Measurements from ENCODE around the gene IL12B. TPM values are rescaled to one million over a fixed set of nuclear protein-coding genes. Genes with fewer than 3 reads are reported as not detected.
A peak's percentile ranks its signal among the peaks of the same experiment; 100 is the strongest.

Gene IL12B
- total RNA-seq, 1 experiment from 2014 or later: not detected

DNA sequence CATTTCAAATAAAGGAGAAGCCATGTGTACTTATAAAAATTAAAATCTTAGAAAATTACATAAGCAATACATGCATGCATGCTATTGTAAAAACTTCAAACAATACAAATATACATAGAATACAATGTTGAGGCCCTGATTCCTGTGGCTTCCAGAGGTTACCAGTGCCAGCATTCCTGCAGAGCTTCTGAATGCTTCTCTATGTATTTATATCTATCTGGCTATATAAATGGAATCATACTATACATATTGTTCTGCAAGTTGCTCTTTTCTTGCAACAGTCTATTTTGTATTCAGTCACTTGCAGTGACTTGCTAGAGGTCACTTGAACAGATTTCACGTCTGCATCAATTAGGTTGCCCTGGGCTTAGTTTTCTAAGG lies 3.2 kb upstream of the IL12B start:
- H2AFZ ChIP-seq: no peak overlapping the region
- no peaks in the 10 kb centered on the region for H3K36me3 ChIP-seq (ENCODE audit: low read depth)
- H3K27me3 ChIP-seq (ENCODE audit: insufficient read depth, low read depth): peaks cover 16% of the 10 kb centered on the region
- intact Hi-C loops (cut with micrococcal nuclease; ENCODE audit: unreplicated experiment): loop anchor here (2.0 to 5.0 kb wide), 2 partner anchors 109 to 583 kb away; partner anchors contain the start of gene ADRA1B
- H3K4me3 ChIP-seq: no peak overlapping the region
- no peaks in the 10 kb centered on the region for H3K79me2 ChIP-seq (ENCODE audit: low read depth)
- H3F3A ChIP-seq (ENCODE audit: insufficient read depth, low read depth): peaks cover 6% of the 10 kb centered on the region; the same call in 1 of the 2 replicates
- H3K4me1 ChIP-seq (replicated peaks; ENCODE audit: insufficient read depth): peaks cover 17% of the 10 kb centered on the region
- no peak for DNase-seq
- no peak overlapping the region for H3K27ac ChIP-seq
- no peaks in the 10 kb centered on the region for H3K9me3 ChIP-seq (ENCODE audit: insufficient read depth, low read depth)
- CTCF ChIA-PET: interaction anchor here (0.6 kb wide), 1 partner anchor 9 kb away, joined by 3 read pairs; no protein-coding TSS in a partner anchor
- H3K4me2 ChIP-seq: no peak overlapping the region
- no peaks in the 10 kb centered on the region; the same call in 1 of the 2 replicates for H4K20me1 ChIP-seq (ENCODE audit: insufficient read depth)
- H3K9me2 ChIP-seq (ENCODE audit: insufficient read depth): no peaks in the 10 kb centered on the region
- no TSS peak for BruUV-seq (replicated peaks)
- TF ChIP-seq CTCF (conservative IDR thresholded peaks at IDR 0.05): no peak
- TF ChIP-seq EZH2 (IDR thresholded peaks at IDR 0.05; ENCODE audit: low read depth): no peak
- POLR2A ChIA-PET (ENCODE audit: unreplicated experiment): interaction anchor here (0.7 kb wide), 1 partner anchor 213 kb away, joined by 6 read pairs; no protein-coding TSS in a partner anchor

DNA sequence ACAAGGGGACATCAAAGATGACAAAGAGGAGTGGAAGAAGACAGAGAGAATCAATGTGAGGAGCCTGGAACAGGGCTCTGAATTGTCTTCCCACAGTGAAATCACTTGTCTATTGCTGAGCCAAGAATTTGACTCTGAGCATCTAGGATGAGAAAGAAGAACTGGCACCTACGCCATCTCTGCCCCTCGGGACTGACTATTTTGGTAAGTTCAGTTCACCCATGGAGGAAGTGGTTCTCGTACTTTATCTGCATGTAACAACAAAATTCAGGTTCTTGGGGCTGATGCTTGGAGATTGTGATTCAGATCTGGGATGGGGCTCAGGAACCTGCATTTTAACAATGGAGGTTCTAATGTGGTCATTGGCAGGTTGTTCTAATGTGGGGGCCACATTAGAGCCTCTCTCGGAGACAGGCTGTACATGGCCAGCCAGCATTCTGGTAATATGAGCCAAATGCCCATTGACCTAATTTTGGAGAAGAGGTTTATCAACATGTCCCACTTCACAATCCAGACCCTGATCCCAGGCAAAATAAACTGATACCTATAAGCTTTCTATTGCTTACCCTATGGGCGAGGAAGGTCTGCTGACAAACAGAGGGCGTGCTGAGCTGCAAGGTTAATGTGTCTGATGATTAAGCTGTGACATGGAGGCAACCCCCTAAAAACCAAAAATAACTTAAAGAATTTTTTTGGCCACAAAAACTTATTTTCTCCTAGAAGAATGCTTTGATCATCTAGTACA lies 2.7 kb upstream of the IL12B start:
- Histone ChIP-seq H3K36me3 (ENCODE audit: low read depth) (no peaks in the 10 kb centered on the region), H3K27me3 (ENCODE audit: insufficient read depth, low read depth) (peaks cover 21% of the 10 kb centered on the region), H3K79me2 (ENCODE audit: low read depth) (no peaks in the 10 kb centered on the region), H3K4me3 (no peak overlapping the region), H3F3A (ENCODE audit: insufficient read depth, low read depth) (peaks cover 6% of the 10 kb centered on the region; the same call in 1 of the 2 replicates), H3K4me1 (replicated peaks; ENCODE audit: insufficient read depth) (peaks cover 12% of the 10 kb centered on the region), H3K9me3 (ENCODE audit: insufficient read depth, low read depth) (no peaks in the 10 kb centered on the region), H4K20me1 (ENCODE audit: insufficient read depth) (no peaks in the 10 kb centered on the region; the same call in 1 of the 2 replicates), H3K4me2 (no peak overlapping the region), H2AFZ (no peak overlapping the region), H3K9me2 (ENCODE audit: insufficient read depth) (no peaks in the 10 kb centered on the region), H3K27ac (no peak overlapping the region)
- BruUV-seq (replicated peaks): no TSS peak
- intact Hi-C loops (cut with micrococcal nuclease; ENCODE audit: unreplicated experiment): loop anchor here (2.0 to 5.0 kb wide), 2 partner anchors 109 to 584 kb away; partner anchors contain the start of gene ADRA1B
- ChIA-PET POLR2A (ENCODE audit: unreplicated experiment) (no interaction called here), CTCF (interaction anchor here (0.6 to 0.7 kb wide), 3 partner anchors 8 to 676 kb away, joined by 3 to 7 read pairs (median 3); partner anchors contain the start of gene TTC1)
- DNase-seq: no peak
- no peak for TF ChIP-seq EZH2 (IDR thresholded peaks at IDR 0.05; ENCODE audit: low read depth)

DNA sequence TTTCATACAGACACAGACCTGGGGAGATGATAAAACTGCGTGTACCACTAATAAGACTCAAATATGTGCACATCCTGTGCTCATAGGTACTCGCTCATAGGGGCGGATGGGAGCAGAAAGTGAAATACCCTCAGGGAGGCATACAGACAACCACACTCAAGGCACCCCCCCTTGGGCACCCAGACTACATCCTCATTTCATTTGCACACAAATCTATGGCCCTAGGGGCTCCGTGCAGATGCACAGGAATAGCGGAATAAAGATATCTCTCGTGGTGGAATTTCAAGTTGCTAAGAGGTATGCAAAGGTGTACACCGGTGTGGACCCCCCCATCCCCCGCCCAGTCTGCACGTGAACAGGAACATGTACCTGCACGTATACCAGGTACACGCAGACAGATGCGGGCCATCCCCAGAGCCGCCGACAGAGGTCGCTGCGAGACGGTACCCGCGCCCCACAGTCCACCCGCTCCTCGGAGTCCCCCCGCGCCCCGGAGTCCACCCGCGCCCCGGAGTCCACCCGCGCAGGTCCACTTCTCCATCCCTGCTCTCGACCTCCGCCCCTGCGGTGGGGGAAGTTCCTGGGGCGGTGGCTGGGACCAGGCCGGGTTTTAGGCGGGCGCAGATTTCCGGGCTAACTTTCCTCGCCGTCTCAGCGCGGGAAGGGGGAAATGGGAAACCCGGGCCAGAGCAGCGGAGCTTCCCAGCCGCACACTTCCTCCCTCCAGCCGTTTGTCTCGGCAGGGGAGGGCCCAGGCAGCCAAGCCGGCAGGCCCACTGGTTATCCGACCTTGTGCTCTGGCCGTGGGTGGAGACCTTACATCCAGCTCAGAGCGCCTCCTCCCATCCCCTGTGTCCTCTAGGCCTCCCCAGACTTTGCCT lies 1.0 kb upstream of the IL12B start:
- Histone ChIP-seq H4K20me1 (ENCODE audit: insufficient read depth) (no peaks in the 10 kb centered on the region; the same call in 1 of the 2 replicates), H3K4me3 (peak overlapping the region; percentile 56; the same call in 1 of the 2 replicates), H3F3A (ENCODE audit: insufficient read depth, low read depth) (no peaks in the 10 kb centered on the region), H3K27me3 (ENCODE audit: insufficient read depth, low read depth) (peaks cover 24% of the 10 kb centered on the region), H3K79me2 (ENCODE audit: low read depth) (no peaks in the 10 kb centered on the region), H2AFZ (peak overlapping the region; percentile 81), H3K9me2 (ENCODE audit: insufficient read depth) (no peaks in the 10 kb centered on the region), H3K36me3 (ENCODE audit: low read depth) (no peaks in the 10 kb centered on the region), H3K4me2 (peak overlapping the region; percentile 83), H3K9me3 (ENCODE audit: insufficient read depth, low read depth) (no peaks in the 10 kb centered on the region), H3K27ac (no peak overlapping the region), H3K4me1 (replicated peaks; ENCODE audit: insufficient read depth) (no peaks in the 10 kb centered on the region)
- TF ChIP-seq EZH2 (IDR thresholded peaks at IDR 0.05; ENCODE audit: low read depth) (no peak), CTCF (conservative IDR thresholded peaks at IDR 0.05) (peak; percentile 87)
- BruUV-seq (replicated peaks): TSS peak; percentile 38
- POLR2A ChIA-PET (ENCODE audit: unreplicated experiment): no interaction called here
- peak in 1 of 2 experiments; percentile 73 for DNase-seq
- CTCF ChIA-PET: interaction anchor here (0.6 to 1.0 kb wide), 4 partner anchors 20 to 589 kb away, joined by 3 to 5 read pairs (median 3); no protein-coding TSS in a partner anchor
- intact Hi-C loops (cut with micrococcal nuclease; ENCODE audit: unreplicated experiment): loop anchor here (1.0 to 5.0 kb wide), 2 partner anchors 111 to 656 kb away; no protein-coding TSS in a partner anchor

Data from PC-9 (cell line).